HFFc6 (cell line): ENCODE data around the gene C18orf63. TPM values are rescaled to one million over a fixed set of nuclear protein-coding genes. Genes with fewer than 3 reads are reported as not detected.

Source experiments
- DNase-seq: peaks from one replicate; pipeline ENCODE4 v3.0.0-alpha.2; 2018
- H3K27ac Mint-ChIP-seq: 2 replicates; pipeline ENCODE4 v1.8.0; 2020; ENCODE audit warnings: mild to moderate bottlenecking, mixed read lengths
- H3K27me3 Mint-ChIP-seq: 2 replicates; pipeline ENCODE4 v1.8.0; 2021; ENCODE audit warnings: mild to moderate bottlenecking, moderate library complexity, mixed read lengths; ENCODE audit not compliant: insufficient read depth
- H3K36me3 Mint-ChIP-seq: 2 replicates; pipeline ENCODE4 v1.8.0; 2021; ENCODE audit warnings: low read depth, mixed read lengths
- H3K4me1 Mint-ChIP-seq: 2 replicates; pipeline ENCODE4 v1.8.0; 2020; ENCODE audit warnings: low read depth, mixed read lengths
- H3K4me3 Mint-ChIP-seq: 2 replicates; pipeline ENCODE4 v1.8.0; 2020; ENCODE audit warnings: mild to moderate bottlenecking, moderate library complexity, mixed read lengths
- H3K9me3 Mint-ChIP-seq: 2 replicates; pipeline ENCODE4 v1.8.0; 2020; ENCODE audit warnings: mild to moderate bottlenecking, mixed read lengths
- CTCF ChIP-seq: fragments of 200-600 bp; sonication (generic); IDR thresholded peaks from 2 replicates; pipeline ENCODE4 v1.5.0; 2021; ENCODE audit warnings: antibody characterized with exemption, mild to moderate bottlenecking
- total RNA-seq, 6 experiments: library from RNA; stranded (reverse); fragmentation: NEBNext Ultra II Directional; extraction: Animal tissue kit (Norgen Biotek cat#: 25700); gene quantifications; 2 replicates in 1 of 6; 3 replicates in 5 of 6; pipeline ENCODE4 v1.2.3, GENCODE V29; 2021

Gene C18orf63
- total RNA-seq, 6 experiments from 2014 or later, result not detected

- Mint-ChIP-seq H3K27me3 (peaks cover 13% of the 10 kb centered on the region), H3K36me3 (no peaks in the 10 kb centered on the region), H3K4me1 (peaks cover 26% of the 10 kb centered on the region), H3K27ac (no peak overlapping the region), H3K9me3 (no peaks in the 10 kb centered on the region), H3K4me3 (no peak overlapping the region)
- TF ChIP-seq CTCF, result no peak
- no peak for DNase-seq
Observed at GRCh38 chr18:74303306-74303705, 12.3 kb upstream of the C18orf63 start.

GRCh38 chr18:74303936-74304335, 11.7 kb upstream of the C18orf63 start:
- peaks cover 26% of the 10 kb centered on the region for H3K4me1 Mint-ChIP-seq
- H3K27ac Mint-ChIP-seq, result no peak overlapping the region
- H3K9me3 Mint-ChIP-seq, result no peaks in the 10 kb centered on the region
- no peak for TF ChIP-seq CTCF
- no peak overlapping the region for H3K4me3 Mint-ChIP-seq
- H3K36me3 Mint-ChIP-seq, result no peaks in the 10 kb centered on the region
- H3K27me3 Mint-ChIP-seq, result peaks cover 13% of the 10 kb centered on the region
- DNase-seq, result peak; percentile 67

- Mint-ChIP-seq H3K27me3 (peaks cover 12% of the 10 kb centered on the region), H3K9me3 (no peaks in the 10 kb centered on the region), H3K4me1 (peaks cover 8% of the 10 kb centered on the region), H3K4me3 (no peak overlapping the region), H3K36me3 (no peaks in the 10 kb centered on the region), H3K27ac (no peak overlapping the region)
- peak; percentile 71 for DNase-seq
- TF ChIP-seq CTCF, result peak; percentile 67
Observed at GRCh38 chr18:74310411-74310810, 5.2 kb upstream of the C18orf63 start.

GRCh38 chr18:74311000-74311399, 4.6 kb upstream of the C18orf63 start:
- no peak for TF ChIP-seq CTCF
- Mint-ChIP-seq H3K27ac (no peak overlapping the region), H3K9me3 (no peaks in the 10 kb centered on the region), H3K36me3 (no peaks in the 10 kb centered on the region), H3K4me1 (peaks cover 10% of the 10 kb centered on the region), H3K4me3 (no peak overlapping the region), H3K27me3 (peaks cover 8% of the 10 kb centered on the region)
- no peak for DNase-seq

- Mint-ChIP-seq H3K27me3 (peaks cover 4% of the 10 kb centered on the region), H3K27ac (no peak overlapping the region), H3K4me1 (peaks cover 30% of the 10 kb centered on the region), H3K9me3 (no peaks in the 10 kb centered on the region), H3K36me3 (no peaks in the 10 kb centered on the region), H3K4me3 (no peak overlapping the region)
- TF ChIP-seq CTCF, result no peak
- no peak for DNase-seq
Observed at GRCh38 chr18:74314759-74315463, 728 bp upstream of the C18orf63 start.
